GM18498 (cell line): Measurements from ENCODE around the gene MYO1F.
"Not testable (repeated sequence)": the region's sequence is repeated elsewhere in the genome, so short reads cannot be mapped to it uniquely, and the experiment has no call there.

Experiments
- ATAC-seq: cut with Tn5 transposase; IDR thresholded peaks from one replicate; pipeline ENCODE4 v1.9.1; 2021; ENCODE audit warnings: mild to moderate bottlenecking, moderate library complexity; ENCODE audit not compliant: unreplicated experiment

The MYO1F gene

GRCh38 chr19:8577247-8577646 lies at the start of gene MYO1F:
Gene MYO1F, minus strand, starts transcription at chr19:8577442. Its CDS starts 133 bp downstream, at chr19:8577309.
- ATAC-seq: no peak

GRCh38 chr19:8626842-8627241 lies 49.6 kb upstream of the MYO1F start:
- ATAC-seq: no peak

GRCh38 chr19:8622886-8623285 lies 45.6 kb upstream of the MYO1F start:
- ATAC-seq: not testable (repeated sequence)

- ATAC-seq: no peak
Observed at GRCh38 chr19:8618751-8619150, 41.5 kb upstream of the MYO1F start.

DNA sequence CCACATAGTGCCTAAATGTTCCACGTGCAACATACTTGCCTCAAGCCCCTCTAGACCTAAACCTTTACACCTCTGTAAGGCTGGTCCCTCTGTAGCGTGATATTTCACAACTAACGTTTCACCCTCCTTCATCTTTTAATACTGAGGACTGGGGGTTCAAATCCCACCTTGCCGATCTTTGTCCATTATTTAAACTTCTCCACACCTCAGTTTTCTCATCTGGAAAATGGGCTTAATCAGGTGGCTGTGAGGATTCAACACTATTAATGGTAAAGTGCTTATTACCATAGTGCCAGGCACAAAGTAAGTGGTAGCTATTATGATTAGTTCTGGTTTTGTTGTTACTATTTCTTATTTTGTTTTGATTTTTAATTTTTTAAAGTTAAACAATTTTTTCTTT lies 40.7 kb upstream of the MYO1F start:
- no peak for ATAC-seq

DNA sequence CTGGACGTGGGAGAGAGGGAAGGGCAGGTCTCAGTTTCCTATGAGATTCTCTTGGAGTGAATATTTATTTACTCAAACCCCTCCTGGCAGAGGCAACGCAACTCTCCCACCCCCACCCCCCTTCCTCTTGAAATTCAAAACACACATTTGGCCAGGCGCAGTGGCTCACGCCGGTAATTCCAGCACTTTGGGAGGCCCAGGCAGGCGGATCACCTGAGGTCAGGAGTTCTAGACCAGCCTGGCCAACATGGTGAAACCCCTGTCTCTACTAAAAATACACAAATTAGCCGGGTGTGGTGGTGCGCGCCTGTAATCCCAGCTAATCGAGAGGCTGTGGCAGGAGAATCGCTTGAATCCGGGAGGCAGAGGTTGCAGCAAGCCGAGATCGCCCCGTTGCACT lies 40.1 kb upstream of the MYO1F start:
- ATAC-seq: not testable (repeated sequence)

GRCh38 chr19:8616861-8617260 lies 39.6 kb upstream of the MYO1F start:
- ATAC-seq: no peak

DNA sequence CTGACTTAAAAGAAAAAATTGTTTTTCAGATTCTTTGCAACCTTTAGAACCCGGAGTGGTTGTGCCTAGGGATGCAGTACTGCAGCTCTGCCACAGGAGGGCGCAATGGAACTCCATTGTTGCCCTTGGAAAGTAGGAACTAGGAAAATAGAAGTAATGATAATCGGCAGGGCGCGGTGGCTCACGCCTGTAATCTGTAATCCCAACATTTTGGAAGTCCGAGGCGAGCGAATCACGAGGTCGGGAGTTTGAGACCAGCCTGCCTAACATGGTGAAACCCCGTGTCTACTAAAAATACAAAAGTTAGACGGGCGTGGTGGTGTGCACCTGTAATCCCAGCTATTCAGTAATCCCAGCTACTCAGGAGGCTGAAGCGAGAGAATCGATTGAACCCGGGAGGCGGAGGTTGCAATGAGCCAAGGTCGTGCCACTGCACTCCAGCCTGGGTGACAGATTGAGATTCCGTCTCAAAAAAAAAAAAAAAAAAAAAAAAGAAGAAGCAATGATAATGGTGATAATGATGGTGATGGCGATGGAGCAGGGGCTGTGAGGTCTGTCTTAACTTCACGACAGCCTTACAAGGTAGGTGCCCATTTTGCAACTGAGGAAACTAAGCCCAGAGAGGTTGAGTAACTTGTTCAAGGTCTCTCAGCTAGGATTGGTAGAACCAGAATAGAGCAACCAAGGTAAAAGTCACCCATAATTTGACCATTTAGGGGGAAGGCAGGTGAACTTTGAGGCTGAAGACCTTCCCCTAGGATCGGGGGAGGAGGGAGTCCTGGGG lies 38.8 kb upstream of the MYO1F start:
- no peak for ATAC-seq

- ATAC-seq: no peak
Observed at GRCh38 chr19:8615024-8615423, 37.8 kb upstream of the MYO1F start.

DNA sequence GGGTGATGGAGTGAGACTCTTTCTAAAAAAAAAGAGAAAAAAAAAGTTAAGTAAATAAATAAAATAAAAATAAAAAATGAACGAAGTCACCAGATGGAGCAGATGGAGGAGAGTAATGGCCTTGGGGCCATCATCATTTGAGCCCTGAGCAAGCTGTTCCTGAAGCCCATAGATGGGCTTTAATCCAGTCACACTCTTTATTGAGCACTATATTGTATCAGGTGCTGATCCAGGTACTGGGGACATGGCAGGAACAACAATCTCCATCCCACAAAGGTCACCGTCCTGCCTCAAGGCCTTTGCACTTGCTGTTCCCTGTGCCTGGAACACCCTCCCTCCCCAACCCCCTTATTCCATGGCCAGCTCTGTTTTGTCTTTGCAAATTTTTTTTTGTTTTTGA lies 37.2 kb upstream of the MYO1F start:
- ATAC-seq: no peak

DNA sequence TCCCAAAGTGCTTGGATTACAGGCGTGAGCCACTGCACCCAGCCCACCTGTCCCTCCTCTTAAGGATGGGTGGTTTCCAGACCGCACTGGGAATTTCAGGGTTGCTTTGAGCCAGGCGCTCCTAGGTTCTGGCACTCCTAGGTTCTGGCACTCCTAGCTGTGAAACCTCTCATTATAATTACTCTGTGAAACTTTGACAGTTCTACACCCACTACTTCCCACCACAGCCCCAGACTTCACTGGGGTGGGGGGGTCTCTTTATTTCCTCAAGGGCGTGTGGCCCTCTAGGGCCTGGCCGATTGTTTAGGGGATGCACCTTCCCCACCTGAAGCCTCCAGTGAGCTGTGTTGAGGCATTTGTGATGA lies 35.5 kb upstream of the MYO1F start:
- no peak for ATAC-seq

DNA sequence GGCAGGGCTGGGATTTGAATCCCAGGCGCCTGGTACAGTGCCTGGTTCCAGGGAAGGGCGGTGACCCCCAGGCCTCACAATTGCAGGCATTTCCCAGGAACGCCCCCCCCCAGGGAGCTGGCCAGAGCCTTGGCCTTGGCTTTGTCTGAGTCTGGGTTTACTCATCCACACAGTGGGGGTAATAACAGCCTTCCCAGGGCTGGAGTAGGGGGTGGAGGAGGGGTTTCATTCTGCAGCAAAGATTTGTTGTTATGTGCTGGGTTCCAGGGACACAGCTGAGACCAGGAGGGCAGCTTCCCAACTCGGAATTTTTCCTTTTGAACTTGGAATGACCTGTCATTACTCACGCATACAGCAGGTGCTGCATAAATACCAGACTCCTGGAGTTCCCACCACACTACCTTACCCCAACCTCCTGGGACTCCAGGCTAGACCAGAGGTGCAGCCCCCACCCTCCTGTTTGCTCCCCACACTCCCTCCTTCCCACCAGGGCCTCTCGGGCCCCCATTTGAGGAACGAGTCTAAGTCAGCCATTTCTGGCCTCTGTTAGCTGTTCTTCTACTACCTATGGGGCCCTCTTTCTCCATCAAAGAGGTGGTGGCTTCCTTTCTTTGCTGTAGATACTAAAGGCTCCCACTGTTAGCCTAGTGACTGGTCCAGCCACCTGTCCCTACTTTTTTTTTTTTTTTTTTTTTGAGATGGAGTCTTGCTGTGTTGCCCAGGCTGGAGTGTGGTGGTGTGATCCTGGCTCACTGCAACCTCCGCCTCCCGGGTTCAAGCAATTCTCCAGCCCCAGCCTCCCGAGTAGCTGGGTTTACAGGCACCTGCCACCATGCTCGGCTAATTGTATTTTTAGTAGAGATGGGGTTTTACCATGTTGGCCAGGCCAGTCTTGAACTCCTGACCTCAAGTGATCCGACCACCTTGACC lies 34.9 kb upstream of the MYO1F start:
- ATAC-seq: no peak

DNA sequence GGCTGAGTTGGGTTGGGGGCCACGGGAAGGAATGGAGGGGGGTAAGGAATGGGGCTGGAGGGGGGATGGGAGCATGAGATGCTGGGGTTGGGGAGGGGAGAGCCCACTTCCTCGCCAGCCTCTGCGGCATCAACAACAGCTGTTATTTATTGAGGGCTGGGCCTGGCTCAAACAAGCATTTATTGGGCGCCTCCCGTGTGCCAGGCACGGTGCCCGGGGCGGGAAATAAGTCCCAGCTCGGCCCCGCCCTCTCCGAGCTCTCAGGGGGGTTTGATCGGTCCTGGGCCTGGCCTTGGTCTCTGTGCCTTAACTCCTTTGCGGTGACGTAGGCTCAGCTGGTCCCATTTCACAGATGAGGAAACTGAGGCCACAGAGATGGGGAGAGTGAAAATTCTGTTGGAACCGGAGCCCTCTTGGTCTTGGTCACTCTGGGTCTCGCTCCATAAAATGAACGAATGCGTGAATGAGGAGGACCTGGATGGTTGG lies 34.2 kb upstream of the MYO1F start:
- ATAC-seq: no peak

DNA sequence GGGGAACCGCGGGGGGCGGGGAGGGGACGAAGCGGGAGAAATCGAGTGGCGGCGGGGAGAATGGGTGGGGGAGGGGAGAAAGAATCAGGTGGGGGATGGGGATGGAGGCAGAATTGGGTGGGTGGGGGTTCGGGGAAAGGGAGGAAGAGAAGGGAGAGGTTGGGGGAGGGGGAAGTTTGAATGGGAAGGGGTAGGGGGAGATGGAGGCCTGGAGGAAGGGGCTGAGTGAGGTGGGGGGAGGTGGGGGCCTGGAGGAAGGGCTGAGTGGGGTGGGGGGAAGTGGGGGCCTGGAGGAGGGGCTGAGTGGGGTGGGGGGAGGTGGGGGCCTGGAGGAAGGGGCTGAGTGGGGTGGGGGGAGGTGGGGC lies 33.7 kb upstream of the MYO1F start:
- no peak for ATAC-seq

- ATAC-seq: no peak
Observed at GRCh38 chr19:8610041-8610935, 33.0 kb upstream of the MYO1F start, which contains the start of gene ADAMTS10. Gene ADAMTS10, minus strand, starts transcription at chr19:8610715. Its CDS starts 5,005 bp downstream, at chr19:8605710.

DNA sequence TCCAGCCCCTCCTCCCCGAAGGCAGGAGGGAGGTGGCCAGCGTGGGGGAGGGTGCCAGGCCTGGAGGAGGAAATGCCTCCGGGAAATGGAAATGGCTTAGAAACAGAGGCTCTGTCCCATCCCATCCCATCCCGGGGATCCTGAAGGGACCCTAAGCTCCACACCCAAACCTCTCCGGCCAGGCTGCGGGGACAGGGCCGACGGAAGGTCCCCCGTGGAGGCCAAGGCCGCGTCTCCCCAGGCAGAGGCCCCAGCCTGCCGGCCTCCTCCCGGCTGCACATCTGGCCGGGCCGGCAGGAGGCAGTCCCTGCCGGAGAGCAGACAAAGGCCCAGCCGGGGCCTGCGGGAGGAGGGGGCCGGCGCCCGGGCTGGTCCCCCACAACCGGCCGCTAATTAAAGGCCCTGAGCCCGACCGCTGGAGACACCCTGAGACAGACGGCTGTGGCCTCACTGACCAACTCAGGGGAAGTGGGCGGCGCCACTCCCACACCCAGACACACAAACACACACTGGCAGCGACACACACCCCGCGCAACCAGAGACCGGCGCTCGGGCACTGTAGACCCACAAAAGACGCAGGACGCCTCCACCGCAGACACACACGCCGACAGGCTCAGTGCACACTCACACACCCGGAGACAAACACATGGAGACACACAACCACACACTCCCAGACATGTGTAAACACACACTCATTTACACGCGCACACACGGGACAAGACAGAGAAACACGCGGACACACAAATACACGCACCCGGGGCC lies 32.2 kb upstream of the MYO1F start:
- no peak for ATAC-seq

DNA sequence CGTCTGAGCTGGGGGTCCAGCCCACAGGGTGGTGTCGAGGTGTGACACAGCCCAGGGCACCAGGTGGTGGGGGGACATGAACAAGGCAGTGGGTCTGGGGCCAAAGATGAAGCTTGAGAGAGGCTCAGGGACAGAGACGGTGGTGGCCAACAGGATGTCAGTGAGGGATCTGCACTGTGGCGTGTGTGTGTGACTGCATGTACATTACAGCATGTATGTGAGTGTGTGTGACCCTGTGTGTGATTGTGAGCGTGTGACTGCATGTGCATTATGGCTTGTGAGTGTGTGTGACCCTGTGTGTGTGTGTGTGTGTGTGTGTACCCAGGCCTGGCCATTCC lies 31.7 kb upstream of the MYO1F start:
- ATAC-seq: no peak

GRCh38 chr19:8607386-8607785 lies 30.1 kb upstream of the MYO1F start:
- ATAC-seq: no peak

- no peak for ATAC-seq
Observed at GRCh38 chr19:8605514-8605913, 28.3 kb upstream of the MYO1F start.

- ATAC-seq: no peak
Observed at GRCh38 chr19:8601796-8602195, 24.6 kb upstream of the MYO1F start.
